ENCODE measurements around the gene TSGA10IP.

Gene TSGA10IP

DNA sequence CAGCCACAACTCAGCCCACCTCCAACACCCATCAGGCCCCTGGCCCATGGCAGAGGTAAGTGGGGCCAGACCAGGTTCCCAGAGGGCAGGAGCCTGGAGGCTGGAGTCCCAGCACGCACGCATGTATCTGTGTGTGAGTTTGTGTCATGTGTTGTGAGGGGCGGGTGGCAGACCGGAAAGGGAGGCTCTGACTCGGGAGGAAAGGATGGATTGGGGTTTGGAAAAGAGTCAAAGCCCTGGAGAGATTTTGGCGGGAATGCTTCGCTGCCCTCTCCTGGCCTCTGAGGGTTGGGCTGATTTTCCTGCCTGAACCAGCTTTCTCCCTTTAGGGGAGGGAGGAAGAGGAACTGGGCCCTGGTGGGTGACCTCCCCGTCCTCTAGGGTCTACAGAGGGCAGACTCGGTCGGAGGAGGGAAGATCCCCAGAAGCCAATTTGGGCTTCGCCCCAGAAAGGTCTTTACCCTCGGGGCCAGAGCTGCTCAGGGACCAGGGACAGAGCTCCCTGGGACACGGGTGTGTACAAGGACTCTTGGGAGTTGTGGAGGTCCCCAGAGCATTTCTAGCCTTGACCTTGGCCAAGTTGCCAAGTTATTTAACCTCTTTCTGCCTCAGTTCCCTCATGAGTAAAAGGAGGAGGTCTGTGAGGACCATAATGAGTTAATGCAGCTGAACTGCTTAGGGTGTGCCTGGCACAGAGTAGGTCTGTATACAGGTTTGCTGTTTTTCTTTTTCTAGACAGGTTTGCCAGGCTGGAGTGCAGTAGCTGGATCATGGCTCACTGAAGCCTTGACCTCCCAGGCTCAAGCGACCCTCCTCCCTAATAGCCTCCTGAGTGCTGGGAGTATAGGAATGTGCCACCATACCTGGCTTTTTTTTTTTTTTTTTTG lies 33.4 kb upstream of the TSGA10IP start:
- H3K4me2 ChIP-seq (ENCODE audit: low read length) = no peak overlapping the region
- H4K8ac ChIP-seq (ENCODE audit: low read depth, low read length) = peak overlapping the region; percentile 30
- H3K79me1 ChIP-seq (ENCODE audit: low read length) = peaks cover 12% of the 10 kb centered on the region
- H2BK120ac ChIP-seq (ENCODE audit: insufficient read depth, low read length, poor library complexity) = no peak overlapping the region
- WGBS (ENCODE audit: extremely low coverage, insufficient coverage, insufficient read length) = no CpG with 5 or more reads among the region's 14 CpGs
- peak overlapping the region; percentile 25 for H2BK12ac ChIP-seq (ENCODE audit: low read length)
- no peak overlapping the region for H3K14ac ChIP-seq (ENCODE audit: low read length)
- H3K23ac ChIP-seq (ENCODE audit: low read length) = no peak overlapping the region
- H3K27ac ChIP-seq (ENCODE audit: low read depth, low read length) = no peak overlapping the region
- H3K4me1 ChIP-seq (ENCODE audit: control insufficient read depth in 1 of 2, insufficient read depth in 2 of 2, low read length in 2 of 2) = peaks cover 23 to 25% of the 10 kb centered on the region in 2 experiments
- H3K4me3 ChIP-seq (ENCODE audit: low read depth, low read length) = no peak overlapping the region
- no peaks in the 10 kb centered on the region for H3K9me3 ChIP-seq (ENCODE audit: insufficient read depth, low read depth, low read length)
- peak overlapping the region; percentile 14 for H2AK5ac ChIP-seq (ENCODE audit: low read length)
- no peak overlapping the region for H3K4ac ChIP-seq (ENCODE audit: low read depth, low read length)
- no peaks in the 10 kb centered on the region for H3K27me3 ChIP-seq (ENCODE audit: insufficient read depth, low read length)
- H2AFZ ChIP-seq (ENCODE audit: insufficient read depth, low read length, poor library complexity) = no peak overlapping the region
- H3K79me2 ChIP-seq (ENCODE audit: control insufficient read depth, insufficient read depth, low read length, poor library complexity) = no peaks in the 10 kb centered on the region
- peak overlapping the region; percentile 8 for H4K91ac ChIP-seq (ENCODE audit: low read depth, low read length)
- no peak overlapping the region for H2BK5ac ChIP-seq (ENCODE audit: low read depth, low read length, poor library complexity)
- peak overlapping the region; percentile 9 for H3K18ac ChIP-seq (ENCODE audit: low read length)
- no peak for DNase-seq
- H3K36me3 ChIP-seq (ENCODE audit: control insufficient read depth in 1 of 2, insufficient read depth in 2 of 2, low read length in 2 of 2) = peaks cover 0 to 3% of the 10 kb centered on the region in 2 experiments
- peak overlapping the region; percentile 12 for H4K12ac ChIP-seq (ENCODE audit: low read depth, low read length)
- H3K9ac ChIP-seq (ENCODE audit: low read length) = no peak overlapping the region

- Histone ChIP-seq H3K4me1 (ENCODE audit: control insufficient read depth in 1 of 2, insufficient read depth in 2 of 2, low read length in 2 of 2) (peaks cover 32 to 33% of the 10 kb centered on the region in 2 experiments), H3K23ac (ENCODE audit: low read length) (no peak overlapping the region), H3K27me3 (ENCODE audit: insufficient read depth, low read length) (no peaks in the 10 kb centered on the region), H3K14ac (ENCODE audit: low read length) (no peak overlapping the region), H4K8ac (ENCODE audit: low read depth, low read length) (no peak overlapping the region), H3K4ac (ENCODE audit: low read depth, low read length) (no peak overlapping the region), H3K4me2 (ENCODE audit: low read length) (no peak overlapping the region), H3K79me2 (ENCODE audit: control insufficient read depth, insufficient read depth, low read length, poor library complexity) (no peaks in the 10 kb centered on the region), H3K36me3 (ENCODE audit: control insufficient read depth in 1 of 2, insufficient read depth in 2 of 2, low read length in 2 of 2) (peaks cover 8 to 9% of the 10 kb centered on the region in 2 experiments), H2BK12ac (ENCODE audit: low read length) (no peak overlapping the region), H2BK5ac (ENCODE audit: low read depth, low read length, poor library complexity) (peak overlapping the region; percentile 9), H4K12ac (ENCODE audit: low read depth, low read length) (no peak overlapping the region), H3K9ac (ENCODE audit: low read length) (no peak overlapping the region), H3K18ac (ENCODE audit: low read length) (no peak overlapping the region), H2BK120ac (ENCODE audit: insufficient read depth, low read length, poor library complexity) (no peak overlapping the region), H4K91ac (ENCODE audit: low read depth, low read length) (no peak overlapping the region), H3K27ac (ENCODE audit: low read depth, low read length) (no peak overlapping the region), H2AFZ (ENCODE audit: insufficient read depth, low read length, poor library complexity) (no peak overlapping the region), H3K79me1 (ENCODE audit: low read length) (peaks cover 12% of the 10 kb centered on the region), H3K9me3 (ENCODE audit: insufficient read depth, low read depth, low read length) (no peaks in the 10 kb centered on the region), H3K4me3 (ENCODE audit: low read depth, low read length) (no peak overlapping the region), H2AK5ac (ENCODE audit: low read length) (no peak overlapping the region)
- no peak for DNase-seq
- no CpG with 5 or more reads among the region's 4 CpGs for WGBS (ENCODE audit: extremely low coverage, insufficient coverage, insufficient read length)
Measured at GRCh38 chr11:65912845-65913244, 32.4 kb upstream of the TSGA10IP start.

- H4K8ac ChIP-seq (ENCODE audit: low read depth, low read length) = peak overlapping the region; percentile 54
- H3K4me3 ChIP-seq (ENCODE audit: low read depth, low read length) = no peak overlapping the region
- H3K23ac ChIP-seq (ENCODE audit: low read length) = no peak overlapping the region
- no peak overlapping the region for H4K12ac ChIP-seq (ENCODE audit: low read depth, low read length)
- peaks cover 40 to 43% of the 10 kb centered on the region in 2 experiments for H3K4me1 ChIP-seq (ENCODE audit: control insufficient read depth in 1 of 2, insufficient read depth in 2 of 2, low read length in 2 of 2)
- no peaks in the 10 kb centered on the region for H3K9me3 ChIP-seq (ENCODE audit: insufficient read depth, low read depth, low read length)
- peak overlapping the region; percentile 68 for H4K91ac ChIP-seq (ENCODE audit: low read depth, low read length)
- H3K14ac ChIP-seq (ENCODE audit: low read length) = peak overlapping the region; percentile 44
- peaks cover 8 to 9% of the 10 kb centered on the region in 2 experiments for H3K36me3 ChIP-seq (ENCODE audit: control insufficient read depth in 1 of 2, insufficient read depth in 2 of 2, low read length in 2 of 2)
- H2BK120ac ChIP-seq (ENCODE audit: insufficient read depth, low read length, poor library complexity) = peak overlapping the region; percentile 42
- peak overlapping the region; percentile 1 for H3K4ac ChIP-seq (ENCODE audit: low read depth, low read length)
- peak overlapping the region; percentile 59 for H3K18ac ChIP-seq (ENCODE audit: low read length)
- peak overlapping the region; percentile 62 for H3K27ac ChIP-seq (ENCODE audit: low read depth, low read length)
- no peak overlapping the region for H3K9ac ChIP-seq (ENCODE audit: low read length)
- H3K4me2 ChIP-seq (ENCODE audit: low read length) = peak overlapping the region; percentile 27
- peak overlapping the region; percentile 83 for H2AK5ac ChIP-seq (ENCODE audit: low read length)
- peaks cover 10% of the 10 kb centered on the region for H3K79me2 ChIP-seq (ENCODE audit: control insufficient read depth, insufficient read depth, low read length, poor library complexity)
- H3K27me3 ChIP-seq (ENCODE audit: insufficient read depth, low read length) = no peaks in the 10 kb centered on the region
- no peak for DNase-seq
- no CpG with 5 or more reads among the region's 10 CpGs for WGBS (ENCODE audit: extremely low coverage, insufficient coverage, insufficient read length)
- H3K79me1 ChIP-seq (ENCODE audit: low read length) = peaks cover 19% of the 10 kb centered on the region
- H2AFZ ChIP-seq (ENCODE audit: insufficient read depth, low read length, poor library complexity) = no peak overlapping the region
- H2BK12ac ChIP-seq (ENCODE audit: low read length) = peak overlapping the region; percentile 46
- peak overlapping the region; percentile 28 for H2BK5ac ChIP-seq (ENCODE audit: low read depth, low read length, poor library complexity)
Measured at GRCh38 chr11:65915101-65915820, 30.0 kb upstream of the TSGA10IP start.

DNA sequence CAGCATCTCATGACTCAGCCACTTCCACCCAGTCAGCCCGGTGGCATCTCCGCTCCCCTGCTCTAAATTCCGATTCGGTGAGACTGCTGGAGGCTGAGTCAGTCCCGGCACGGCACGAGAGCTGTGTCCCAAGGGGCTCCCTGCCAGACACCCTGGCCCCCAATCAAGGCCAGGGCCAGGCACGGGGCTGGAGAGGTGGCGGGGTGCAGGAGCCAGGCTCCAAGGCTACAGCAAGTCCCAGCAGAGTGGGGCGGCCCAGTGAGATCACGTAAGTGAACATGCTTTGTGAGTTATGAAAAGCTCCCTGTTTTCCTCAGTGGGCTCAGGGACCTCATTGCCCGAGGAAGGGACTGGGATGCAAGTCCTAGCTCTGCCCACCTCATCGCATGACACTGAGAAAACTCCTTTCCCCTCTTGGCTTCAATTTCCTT lies 29.4 kb upstream of the TSGA10IP start:
- H3K36me3 ChIP-seq (ENCODE audit: control insufficient read depth in 1 of 2, insufficient read depth in 2 of 2, low read length in 2 of 2) = peaks cover 14% of the 10 kb centered on the region in 2 experiments
- no CpG with 5 or more reads among the region's 13 CpGs for WGBS (ENCODE audit: extremely low coverage, insufficient coverage, insufficient read length)
- H3K23ac ChIP-seq (ENCODE audit: low read length) = no peak overlapping the region

More for the DNA sequence above, 29.4 kb upstream of the TSGA10IP start:
- H3K4me2 ChIP-seq (ENCODE audit: low read length) = peak overlapping the region; percentile 27
- peaks cover 43 to 46% of the 10 kb centered on the region in 2 experiments for H3K4me1 ChIP-seq (ENCODE audit: control insufficient read depth in 1 of 2, insufficient read depth in 2 of 2, low read length in 2 of 2)
- H3K9me3 ChIP-seq (ENCODE audit: insufficient read depth, low read depth, low read length) = peaks cover 2% of the 10 kb centered on the region
- H4K8ac ChIP-seq (ENCODE audit: low read depth, low read length) = peak overlapping the region; percentile 43
- peak overlapping the region; percentile 16 for H4K12ac ChIP-seq (ENCODE audit: low read depth, low read length)
- H4K91ac ChIP-seq (ENCODE audit: low read depth, low read length) = peak overlapping the region; percentile 52
- H3K18ac ChIP-seq (ENCODE audit: low read length) = peak overlapping the region; percentile 52
- H2BK12ac ChIP-seq (ENCODE audit: low read length) = peak overlapping the region; percentile 58
- H3K27me3 ChIP-seq (ENCODE audit: insufficient read depth, low read length) = no peaks in the 10 kb centered on the region
- peak; percentile 90 to 92 for DNase-seq
- peak overlapping the region; percentile 36 for H3K14ac ChIP-seq (ENCODE audit: low read length)
- H3K4me3 ChIP-seq (ENCODE audit: low read depth, low read length) = no peak overlapping the region
- peaks cover 19% of the 10 kb centered on the region for H3K79me1 ChIP-seq (ENCODE audit: low read length)
- peak overlapping the region; percentile 45 for H2BK5ac ChIP-seq (ENCODE audit: low read depth, low read length, poor library complexity)
- peaks cover 10% of the 10 kb centered on the region for H3K79me2 ChIP-seq (ENCODE audit: control insufficient read depth, insufficient read depth, low read length, poor library complexity)
- H3K4ac ChIP-seq (ENCODE audit: low read depth, low read length) = peak overlapping the region; percentile 28
- H2BK120ac ChIP-seq (ENCODE audit: insufficient read depth, low read length, poor library complexity) = peak overlapping the region; percentile 43
- H2AFZ ChIP-seq (ENCODE audit: insufficient read depth, low read length, poor library complexity) = no peak overlapping the region
- no peak overlapping the region for H2AK5ac ChIP-seq (ENCODE audit: low read length)
- H3K9ac ChIP-seq (ENCODE audit: low read length) = no peak overlapping the region
- H3K27ac ChIP-seq (ENCODE audit: low read depth, low read length) = peak overlapping the region; percentile 79
